HEK293 (cell line): ENCODE measurements around the gene HGFAC.

Experiments used
- CTCF ChIA-PET: fragments of 350-600 bp; formaldehyde crosslinking; extraction: SDS; loops from one replicate; lab custom pipeline; 2021; ENCODE audit warnings: antibody characterized with exemption; lab: Yijun Ruan, JAX
- POLR2A ChIA-PET: fragments of 300-600 bp; formaldehyde crosslinking; extraction: SDS; loops from one replicate; lab custom pipeline; 2020; ENCODE audit warnings: antibody characterized with exemption, inconsistent platforms; lab: Yijun Ruan, JAX
- H3K27ac ChIP-seq: fragments of 200-500 bp; sonication (Bioruptor generic); 2 replicates; pipeline ENCODE4 v1.5.1; 2014; ENCODE audit warnings: low read depth, low read length, control low read depth, inconsistent platforms; ENCODE audit errors: extremely low read depth
- H3K36me3 ChIP-seq, 2 experiments: fragments of 200-500 bp in 1 of 2; sonication (Bioruptor generic) in 1 of 2; 1 replicate in 1 of 2; 2 replicates in 1 of 2; pipeline ENCODE4 v1.5.1; 2014 to 2017; ENCODE audit warnings: inconsistent platforms in 2 of 2, low read length in 2 of 2; ENCODE audit not compliant: control insufficient read depth in 2 of 2, insufficient read depth in 1 of 2
- H3K4me1 ChIP-seq: fragments of 200-500 bp; sonication (Bioruptor generic); 2 replicates; pipeline ENCODE4 v1.5.1; 2014; ENCODE audit warnings: mild to moderate bottlenecking, low read length, inconsistent platforms; ENCODE audit not compliant: control insufficient read depth, insufficient read depth
- H3K4me3 ChIP-seq: 2 replicates; pipeline ENCODE4 v1.5.1; 2011; ENCODE audit warnings: low read depth, mild to moderate bottlenecking, control low read depth, low read length, moderate library complexity
- H3K9me3 ChIP-seq: fragments of 200-500 bp; sonication (Bioruptor generic); 2 replicates; pipeline ENCODE4 v1.5.1; 2014; ENCODE audit warnings: low read depth, low read length, inconsistent platforms; ENCODE audit not compliant: control insufficient read depth, insufficient read depth
- BCL11A ChIP-seq: fragments of 450-650 bp; formaldehyde crosslinking; IDR thresholded peaks from 2 replicates; pipeline ENCODE4 v1.5.1; 2016; ENCODE audit warnings: low read depth, missing biosample characterization, missing genetic modification characterization
- EGR2 ChIP-seq: fragments of 450-650 bp; formaldehyde crosslinking; IDR thresholded peaks from 2 replicates; pipeline ENCODE4 v1.5.1; 2016; ENCODE audit warnings: low read depth, missing biosample characterization, missing genetic modification characterization
- GLI4 ChIP-seq: fragments of 450-650 bp; formaldehyde crosslinking; IDR thresholded peaks from 2 replicates; pipeline ENCODE4 v1.5.1; 2016; ENCODE audit warnings: missing biosample characterization, missing genetic modification characterization
- GLIS2 ChIP-seq: fragments of 450-650 bp; formaldehyde crosslinking; IDR thresholded peaks from 2 replicates; pipeline ENCODE4 v1.5.1; 2016; ENCODE audit warnings: missing biosample characterization, missing genetic modification characterization
- HIC1 ChIP-seq: fragments of 450-650 bp; formaldehyde crosslinking; IDR thresholded peaks from 2 replicates; pipeline ENCODE4 v1.5.1; 2016; ENCODE audit warnings: missing biosample characterization, missing genetic modification characterization
- SALL2 ChIP-seq: fragments of 450-650 bp; formaldehyde crosslinking; IDR thresholded peaks from 2 replicates; pipeline ENCODE4 v1.5.0; 2017; ENCODE audit warnings: missing biosample characterization, mild to moderate bottlenecking, missing genetic modification characterization, borderline replicate concordance
- TCF7L2 ChIP-seq: IDR thresholded peaks from 2 replicates; pipeline ENCODE4 v1.6.1; 2011; ENCODE audit warnings: low read depth, mild to moderate bottlenecking, inconsistent platforms, low read length, moderate library complexity, borderline replicate concordance
- ZBTB11 ChIP-seq: fragments of 450-650 bp; formaldehyde crosslinking; conservative IDR thresholded peaks from 2 replicates; pipeline ENCODE4 v1.5.1; 2016; ENCODE audit warnings: low read depth, missing biosample characterization, missing genetic modification characterization
- ZFHX2 ChIP-seq: fragments of 450-650 bp; formaldehyde crosslinking; conservative IDR thresholded peaks from 2 replicates; pipeline ENCODE4 v1.5.1; 2016; ENCODE audit warnings: missing biosample characterization, missing genetic modification characterization
- ZNF133 ChIP-seq: fragments of 450-650 bp; formaldehyde crosslinking; IDR thresholded peaks from 2 replicates; pipeline ENCODE4 v1.5.1; 2016; ENCODE audit warnings: missing biosample characterization, missing genetic modification characterization
- ZNF175 ChIP-seq: fragments of 450-650 bp; formaldehyde crosslinking; IDR thresholded peaks from 2 replicates; pipeline ENCODE4 v1.5.1; 2016; ENCODE audit warnings: missing biosample characterization, missing genetic modification characterization
- ZNF24 ChIP-seq: fragments of 450-650 bp; formaldehyde crosslinking; IDR thresholded peaks from 2 replicates; pipeline ENCODE4 v1.5.1; 2016; ENCODE audit warnings: missing biosample characterization, missing genetic modification characterization
- ZNF266 ChIP-seq: fragments of 450-650 bp; formaldehyde crosslinking; IDR thresholded peaks from 2 replicates; pipeline ENCODE4 v1.5.1; 2016; ENCODE audit warnings: missing biosample characterization, missing genetic modification characterization, low read depth
- ZNF324 ChIP-seq: fragments of 450-650 bp; formaldehyde crosslinking; IDR thresholded peaks from 2 replicates; pipeline ENCODE4 v1.5.1; 2016; ENCODE audit warnings: missing biosample characterization, missing genetic modification characterization
- ZNF335 ChIP-seq: fragments of 450-650 bp; formaldehyde crosslinking; conservative IDR thresholded peaks from 2 replicates; pipeline ENCODE4 v1.5.1; 2016; ENCODE audit warnings: missing biosample characterization, missing genetic modification characterization
- ZNF366 ChIP-seq: fragments of 450-650 bp; formaldehyde crosslinking; conservative IDR thresholded peaks from 2 replicates; pipeline ENCODE4 v1.5.1; 2016; ENCODE audit warnings: missing biosample characterization, missing genetic modification characterization
- ZNF416 ChIP-seq: fragments of 450-650 bp; formaldehyde crosslinking; IDR thresholded peaks from 2 replicates; pipeline ENCODE4 v1.5.1; 2016; ENCODE audit warnings: missing biosample characterization, missing genetic modification characterization
- ZNF426 ChIP-seq: fragments of 450-650 bp; formaldehyde crosslinking; IDR thresholded peaks from 2 replicates; pipeline ENCODE4 v1.5.1; 2017; ENCODE audit warnings: missing biosample characterization, missing genetic modification characterization, mild to moderate bottlenecking, inconsistent platforms, moderate library complexity
- ZNF558 ChIP-seq: fragments of 450-650 bp; formaldehyde crosslinking; IDR thresholded peaks from 2 replicates; pipeline ENCODE4 v1.5.1; 2016; ENCODE audit warnings: missing biosample characterization, missing genetic modification characterization
- ZNF596 ChIP-seq: fragments of 450-650 bp; IDR thresholded peaks from 2 replicates; pipeline ENCODE4 v1.5.0; 2018; ENCODE audit warnings: missing biosample characterization, mild to moderate bottlenecking, missing genetic modification characterization, moderate library complexity
- ZNF785 ChIP-seq: fragments of 450-650 bp; formaldehyde crosslinking; IDR thresholded peaks from 2 replicates; pipeline ENCODE4 v1.5.1; 2016; ENCODE audit warnings: missing biosample characterization, missing genetic modification characterization
- ZXDB ChIP-seq: fragments of 450-650 bp; formaldehyde crosslinking; IDR thresholded peaks from 2 replicates; pipeline ENCODE4 v1.5.1; 2016; ENCODE audit warnings: missing biosample characterization, missing genetic modification characterization
- TF ChIP-seq, protein P1 (sequence below): fragments of 450-650 bp; formaldehyde crosslinking; IDR thresholded peaks from 2 replicates; pipeline ENCODE4 v1.5.1; 2016; ENCODE audit warnings: missing biosample characterization, missing genetic modification characterization

The HGFAC gene

DNA sequence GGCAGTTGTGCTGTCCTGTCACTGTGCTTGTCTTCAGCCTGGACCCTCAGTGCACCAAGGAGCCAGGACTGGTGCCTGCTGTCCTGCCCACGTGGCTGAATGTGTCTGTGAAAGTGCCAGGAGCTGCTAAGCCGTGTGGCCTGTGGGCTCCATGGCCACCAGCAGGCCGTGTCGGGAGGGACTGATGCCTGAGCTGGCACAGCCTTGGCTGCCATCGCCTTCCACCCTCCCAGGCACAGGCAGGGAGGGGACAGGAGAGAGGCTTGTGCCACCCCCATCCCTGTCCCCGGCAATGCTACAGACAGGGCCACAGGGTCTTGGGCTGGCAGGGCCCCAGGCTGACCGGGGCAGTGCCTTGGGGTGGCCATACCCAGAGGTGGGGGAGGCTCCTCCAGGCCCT lies 46.1 kb downstream of the HGFAC start:
- Histone ChIP-seq H3K9me3 (no peaks in the 10 kb centered on the region), H3K4me3 (no peak overlapping the region), H3K36me3 (no peaks in the 10 kb centered on the region), H3K4me1 (no peaks in the 10 kb centered on the region; the same call in 1 of the 2 replicates), H3K27ac (no peak overlapping the region)
- no peak for TF ChIP-seq ZNF426 (tag by site-specific recombination)
- TF ChIP-seq ZNF335 (tag by site-specific recombination): peak; percentile 91
- TF ChIP-seq ZNF785: no peak
- ChIA-PET POLR2A (no interaction called here), CTCF (interaction anchor here (1.4 kb wide), 1 partner anchor 43 kb away, joined by 5 read pairs; no protein-coding TSS in a partner anchor)

GRCh38 chr4:3488820-3489219 lies 47.1 kb downstream of the HGFAC start:
- Histone ChIP-seq H3K9me3 (no peaks in the 10 kb centered on the region), H3K4me3 (no peak overlapping the region), H3K27ac (no peak overlapping the region), H3K4me1 (no peaks in the 10 kb centered on the region; the same call in 1 of the 2 replicates), H3K36me3 (no peaks in the 10 kb centered on the region)
- ChIA-PET POLR2A (no interaction called here), CTCF (no interaction called here)
- TF ChIP-seq SALL2 (tag by site-specific recombination) (no peak), BCL11A (no peak), ZNF416 (tag by site-specific recombination) (no peak), ZNF133 (no peak), TCF7L2 (no peak), ZNF596 (no peak), GLI4 (no peak), ZXDB (tag by site-specific recombination) (no peak), ZNF175 (tag by site-specific recombination) (no peak), ZNF324 (tag by site-specific recombination) (no peak), ZNF558 (no peak), ZNF266 (tag by site-specific recombination) (no peak)

DNA sequence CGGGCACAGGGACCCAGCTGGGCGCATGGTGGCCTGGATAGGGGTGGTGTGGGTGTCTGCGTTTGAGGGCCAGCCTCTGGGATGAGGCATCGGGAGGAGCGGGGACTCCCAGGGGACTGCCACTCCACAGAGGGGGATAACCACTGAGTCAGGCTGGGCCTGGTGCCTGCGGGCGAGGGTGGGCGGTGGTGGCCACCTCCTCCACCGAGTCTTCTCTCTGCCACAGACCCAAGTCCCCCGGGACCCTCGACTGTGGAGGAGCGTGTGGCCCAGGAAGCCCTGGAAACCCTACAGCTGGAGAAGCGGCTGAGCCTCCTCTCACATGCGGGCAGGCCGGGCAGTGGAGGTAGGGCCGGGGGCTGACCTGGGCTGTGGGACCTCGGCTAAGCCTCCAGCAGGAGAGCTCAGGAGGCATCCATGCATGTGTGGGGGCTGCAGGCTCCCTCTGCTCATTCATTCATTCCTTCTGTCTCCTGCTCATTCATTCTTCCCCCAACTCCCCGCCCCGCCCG lies 47.7 kb downstream of the HGFAC start:
- no peaks in the 10 kb centered on the region for H3K9me3 ChIP-seq
- CTCF ChIA-PET: no interaction called here
- TF ChIP-seq EGR2: peak; percentile 28; the same call in 1 of the 2 replicates
- TF ChIP-seq HIC1 (tag by site-specific recombination): peak; percentile 31; the same call in 1 of the 2 replicates
- TF ChIP-seq ZFHX2 (tag by site-specific recombination): peak; percentile 54
- TF ChIP-seq, protein P1, sequence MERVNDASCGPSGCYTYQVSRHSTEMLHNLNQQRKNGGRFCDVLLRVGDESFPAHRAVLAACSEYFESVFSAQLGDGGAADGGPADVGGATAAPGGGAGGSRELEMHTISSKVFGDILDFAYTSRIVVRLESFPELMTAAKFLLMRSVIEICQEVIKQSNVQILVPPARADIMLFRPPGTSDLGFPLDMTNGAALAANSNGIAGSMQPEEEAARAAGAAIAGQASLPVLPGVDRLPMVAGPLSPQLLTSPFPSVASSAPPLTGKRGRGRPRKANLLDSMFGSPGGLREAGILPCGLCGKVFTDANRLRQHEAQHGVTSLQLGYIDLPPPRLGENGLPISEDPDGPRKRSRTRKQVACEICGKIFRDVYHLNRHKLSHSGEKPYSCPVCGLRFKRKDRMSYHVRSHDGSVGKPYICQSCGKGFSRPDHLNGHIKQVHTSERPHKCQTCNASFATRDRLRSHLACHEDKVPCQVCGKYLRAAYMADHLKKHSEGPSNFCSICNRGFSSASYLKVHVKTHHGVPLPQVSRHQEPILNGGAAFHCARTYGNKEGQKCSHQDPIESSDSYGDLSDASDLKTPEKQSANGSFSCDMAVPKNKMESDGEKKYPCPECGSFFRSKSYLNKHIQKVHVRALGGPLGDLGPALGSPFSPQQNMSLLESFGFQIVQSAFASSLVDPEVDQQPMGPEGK: peak; percentile 29; the same call in 1 of the 2 replicates
- TF ChIP-seq ZNF366 (tag by site-specific recombination): no peak
- peak; percentile 77; the same call in 1 of the 2 replicates for TF ChIP-seq ZNF24 (tag by site-specific recombination)
- TF ChIP-seq ZBTB11: no peak
- 0 out of 2 replicates have a peak, but pooled peaks have one; percentile 16 for TF ChIP-seq GLIS2
- TF ChIP-seq, all 188 proteins: peak for 6
- no peaks in the 10 kb centered on the region for H3K36me3 ChIP-seq
- no peaks in the 10 kb centered on the region; the same call in 1 of the 2 replicates for H3K4me1 ChIP-seq
- H3K4me3 ChIP-seq: no peak overlapping the region
- POLR2A ChIA-PET: no interaction called here
- H3K27ac ChIP-seq: no peak overlapping the region
